HG03342 (cell line): Measurements from ENCODE around the gene ALOX5AP.

ENCODE experiments used
- ATAC-seq: cut with Tn5 transposase; IDR thresholded peaks from one replicate; pipeline ENCODE4 v1.9.1; 2021; ENCODE audit warnings: mild to moderate bottlenecking, moderate library complexity; ENCODE audit not compliant: unreplicated experiment

The ALOX5AP gene

GRCh38 chr13:30714629-30715371 lies 20.5 kb upstream of the ALOX5AP start:
- ATAC-seq = no peak

DNA sequence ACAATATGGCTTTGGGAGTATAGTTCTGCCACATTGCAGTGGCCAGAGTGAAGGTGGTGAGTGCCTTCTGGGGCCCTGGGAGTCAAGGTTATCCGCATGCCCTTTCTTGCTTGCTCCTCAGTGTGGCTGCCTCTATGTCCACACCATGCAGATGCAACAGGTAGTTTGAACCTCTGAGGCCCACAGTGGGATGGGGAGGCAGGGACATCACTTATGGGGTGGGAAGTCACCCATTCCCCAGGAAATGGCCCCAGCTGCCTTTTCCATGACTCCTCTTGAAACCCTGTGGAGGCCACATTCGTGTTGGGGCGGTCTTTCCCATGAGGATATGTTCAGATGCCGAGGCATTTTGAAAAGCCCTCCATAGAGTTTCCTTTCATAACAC lies 20.0 kb upstream of the ALOX5AP start:
- no peak for ATAC-seq

DNA sequence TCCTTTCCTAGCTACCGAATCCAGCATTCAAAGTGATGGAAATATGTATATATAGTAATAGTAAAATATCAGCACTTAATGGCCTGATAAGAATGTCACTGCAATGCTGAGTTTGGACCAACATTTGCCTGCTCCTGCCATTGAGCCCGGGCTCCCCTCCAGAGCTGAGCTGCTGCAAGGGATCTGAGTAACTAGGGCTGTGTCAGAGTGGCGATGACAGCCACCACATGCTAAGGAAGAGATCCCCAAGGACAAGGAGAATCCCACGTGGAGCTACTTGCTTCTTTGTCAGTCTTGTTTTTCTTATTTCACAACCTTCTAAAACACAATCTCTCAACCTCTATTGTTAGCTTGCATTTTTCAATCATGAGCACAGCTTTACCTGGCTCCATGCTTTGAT lies 19.5 kb upstream of the ALOX5AP start:
- no peak for ATAC-seq

GRCh38 chr13:30718661-30719524 lies 16.4 kb upstream of the ALOX5AP start:
- no peak for ATAC-seq

GRCh38 chr13:30719525-30719914 lies 15.8 kb upstream of the ALOX5AP start:
- ATAC-seq = no peak

GRCh38 chr13:30720172-30720869 lies 15.0 kb upstream of the ALOX5AP start:
- peak; percentile 75 for ATAC-seq

GRCh38 chr13:30721936-30722335 lies 13.4 kb upstream of the ALOX5AP start:
- ATAC-seq = no peak

GRCh38 chr13:30722361-30722760 lies 13.0 kb upstream of the ALOX5AP start:
- ATAC-seq = no peak

GRCh38 chr13:30724778-30725177 lies 10.6 kb upstream of the ALOX5AP start:
- no peak for ATAC-seq

DNA sequence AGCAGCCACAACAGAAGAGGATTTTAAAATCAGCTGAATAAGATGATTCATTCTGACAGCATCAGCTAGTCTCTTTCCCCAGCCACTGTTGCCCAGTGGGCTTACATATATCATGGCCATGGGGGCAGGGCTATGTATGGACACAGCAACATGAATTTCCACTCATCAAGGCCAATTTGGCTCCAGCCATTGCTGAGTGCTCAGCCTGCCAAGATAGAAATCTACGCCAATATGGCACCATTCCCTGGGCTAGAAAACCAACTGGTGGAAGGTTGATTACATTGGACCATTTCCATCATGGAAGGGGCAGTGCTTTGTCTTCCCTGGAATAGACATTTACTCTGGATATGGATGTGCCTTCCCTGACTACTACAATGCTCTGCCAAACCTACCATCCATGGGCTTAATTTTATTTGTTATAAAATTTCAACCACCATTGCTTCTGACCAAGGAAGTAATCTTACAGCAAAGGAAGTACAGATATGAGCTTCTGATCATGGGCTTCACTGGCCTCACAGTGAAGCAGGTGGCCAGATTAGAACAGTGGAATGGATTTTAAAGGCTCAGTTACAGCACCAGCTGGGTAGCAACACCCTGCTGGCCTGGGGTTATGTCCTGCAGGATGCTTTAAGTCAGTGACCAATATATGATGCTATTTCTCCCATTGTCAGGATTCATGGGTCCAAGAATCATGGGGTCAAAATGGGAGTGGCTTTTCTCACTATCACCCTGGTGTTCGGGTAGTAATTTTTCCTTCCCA lies 9.8 kb upstream of the ALOX5AP start:
- no peak for ATAC-seq

DNA sequence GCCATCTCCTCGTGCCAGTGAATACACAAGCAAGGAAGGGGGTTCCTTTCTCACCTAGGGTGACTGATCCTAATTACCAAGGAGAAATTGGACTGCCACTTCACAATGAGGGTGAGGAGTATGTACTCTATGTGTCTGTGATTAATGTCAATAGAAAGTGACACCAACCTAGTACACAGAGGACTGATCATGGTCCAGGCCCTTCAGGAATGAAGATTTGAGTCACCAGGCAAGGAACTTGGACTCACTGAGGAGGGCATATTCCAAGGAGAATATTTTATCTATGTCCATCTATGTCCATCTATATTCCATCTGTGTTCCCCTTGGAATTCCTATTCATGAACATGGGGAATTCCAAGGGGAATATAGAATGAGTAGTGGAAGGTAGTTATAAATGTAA lies 9.2 kb upstream of the ALOX5AP start:
- no peak for ATAC-seq

- ATAC-seq = no peak
Observed at GRCh38 chr13:30727491-30728355, 7.6 kb upstream of the ALOX5AP start.

GRCh38 chr13:30729801-30730200 lies 5.5 kb upstream of the ALOX5AP start:
- ATAC-seq = no peak

- ATAC-seq = no peak
Observed at GRCh38 chr13:30730526-30730925, 4.8 kb upstream of the ALOX5AP start.

DNA sequence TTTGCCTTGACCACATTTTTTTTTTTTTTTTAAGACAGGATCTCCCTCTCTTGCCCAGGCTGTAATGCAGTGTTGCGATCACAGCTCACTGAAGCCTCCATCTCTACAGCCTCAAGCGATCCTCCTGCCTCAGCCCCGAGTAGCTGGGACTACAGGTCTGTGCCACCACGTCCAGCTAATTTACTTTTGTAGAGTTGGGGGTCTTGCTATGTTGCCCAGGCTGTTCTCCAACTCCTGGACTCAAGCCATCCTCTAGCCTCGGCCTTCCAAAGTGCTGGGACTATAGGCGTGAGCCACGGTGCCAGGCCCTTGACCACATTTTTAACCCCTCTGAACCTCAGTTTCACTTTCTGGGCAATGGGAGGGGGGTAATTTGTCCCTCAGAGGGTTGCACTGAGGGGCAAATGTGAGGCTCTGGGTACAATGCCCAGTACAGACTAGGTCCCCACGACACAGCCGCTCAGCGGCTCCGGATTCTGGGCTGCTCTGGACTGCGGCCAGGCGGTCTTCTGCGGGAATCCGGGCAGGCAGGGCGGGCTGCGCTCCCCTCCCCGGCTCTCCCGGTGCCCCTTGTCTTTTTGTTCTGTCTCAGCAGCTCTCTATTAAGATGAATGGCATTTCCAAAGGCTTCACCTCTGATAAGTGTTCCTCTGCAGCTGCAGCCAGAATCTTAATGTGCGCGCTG lies 3.8 kb upstream of the ALOX5AP start:
- no peak for ATAC-seq

DNA sequence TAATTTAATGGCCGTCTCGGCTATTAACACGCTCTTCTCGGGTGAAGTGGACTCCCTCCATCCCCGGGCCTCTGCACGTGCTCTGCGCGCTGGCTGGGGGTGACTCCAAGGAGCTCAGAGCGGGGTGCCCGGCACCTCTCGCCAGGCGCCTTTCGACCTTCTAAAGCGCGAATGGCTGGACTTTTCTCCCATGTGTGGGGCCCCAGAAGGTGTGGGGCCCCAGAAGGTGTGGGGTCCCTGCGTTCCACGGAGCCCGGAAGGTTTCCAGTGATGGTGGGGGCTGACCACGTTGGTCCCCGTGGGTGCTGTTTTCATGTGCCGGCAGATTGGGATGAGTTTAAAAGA lies 3.3 kb upstream of the ALOX5AP start:
- ATAC-seq = no peak

DNA sequence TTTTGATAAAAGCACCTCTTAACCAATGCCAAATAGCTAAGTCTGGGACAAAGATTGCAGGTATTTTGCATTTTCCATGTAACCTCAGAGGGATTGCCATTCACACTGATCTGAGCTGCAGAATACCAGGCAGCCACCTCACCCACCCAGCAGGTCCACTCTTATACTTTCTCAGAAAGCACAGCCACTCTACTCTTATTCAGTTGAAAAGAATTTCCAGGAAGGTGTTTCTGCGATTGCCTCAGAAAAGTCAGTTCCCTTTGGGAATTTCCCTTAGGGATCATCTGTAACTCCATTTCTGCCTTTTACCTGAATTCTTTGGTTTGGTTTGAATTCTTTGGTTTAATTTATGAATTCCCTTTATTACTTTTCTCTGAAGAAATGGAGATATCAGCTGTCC lies 904 bp upstream of the ALOX5AP start:
- no peak for ATAC-seq

GRCh38 chr13:30735872-30736175 lies 481 bp downstream of the ALOX5AP start:
- no peak for ATAC-seq

DNA sequence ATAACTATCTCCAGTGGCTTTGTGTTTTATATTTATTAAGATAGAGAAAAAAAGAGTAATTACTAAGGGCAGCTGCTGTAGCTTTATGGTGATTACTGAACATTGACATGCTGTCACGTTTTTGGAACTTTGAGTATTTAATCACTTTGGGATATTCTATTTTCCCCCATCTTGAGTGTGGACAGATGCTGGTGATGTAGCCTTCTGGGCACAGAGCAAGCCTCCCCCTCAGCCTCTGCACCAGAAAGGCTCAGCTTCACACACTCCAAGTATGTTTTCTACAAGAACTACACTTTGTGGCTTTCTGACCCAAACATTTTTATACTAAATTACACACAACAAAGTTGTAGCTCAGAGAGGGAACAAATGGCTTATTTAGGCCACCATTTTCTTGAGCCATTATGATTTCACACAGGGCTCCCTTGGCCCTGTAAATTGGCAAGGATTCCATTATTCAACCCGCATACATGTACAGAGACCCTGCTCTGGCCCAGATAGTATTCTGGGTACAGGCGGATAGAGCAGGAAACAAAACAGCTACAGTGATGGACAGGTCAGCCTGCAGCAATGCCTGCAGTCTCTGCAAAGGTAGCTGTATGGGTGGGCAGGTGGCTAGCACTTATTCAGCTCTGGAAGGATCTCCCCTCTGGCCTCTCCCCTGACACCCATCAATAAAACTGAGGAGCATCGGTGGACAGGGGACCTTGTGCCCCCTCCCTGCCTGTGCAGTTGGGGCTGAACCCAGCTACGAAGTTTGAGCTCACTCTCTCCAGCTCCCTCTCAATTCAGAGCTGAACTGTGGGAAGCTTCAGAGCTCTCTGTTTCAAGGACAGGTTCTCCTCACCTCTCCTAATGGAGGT lies 1.3 kb downstream of the ALOX5AP start:
- ATAC-seq = no peak
